K562 (cell line): Measurements from ENCODE around the gene E2F1. TPM values are rescaled to one million over a fixed set of nuclear protein-coding genes. Genes with fewer than 3 reads are reported as not detected.

ENCODE experiments used
- BRCA1 ChIP-seq, 2 experiments: fragments of 450-650 bp in 1 of 2; sonication (generic) in 1 of 2; formaldehyde crosslinking in 1 of 2; IDR thresholded peaks; 2 replicates each; pipeline versions ENCODE4 v1.5.0 to v1.6.1; 2017 to 2020; ENCODE audit warnings: mild to moderate bottlenecking in 1 of 2, missing genetic modification reagents in 1 of 2
- ELK3 ChIP-seq: fragments of 450-650 bp; formaldehyde crosslinking; IDR thresholded peaks from 2 replicates; pipeline ENCODE4 v1.4.0; 2020; ENCODE audit warnings: mild to moderate bottlenecking
- GABPA ChIP-seq: fragments of 200-800 bp; sonication (Bioruptor generic); conservative IDR thresholded peaks from 2 replicates; pipeline ENCODE4 v1.6.1; 2016; ENCODE audit warnings: low read depth, missing genetic modification characterization, missing compliant biosample characterization
- GTF3C2 ChIP-seq: IDR thresholded peaks from 3 replicates; pipeline ENCODE4 v1.6.1; 2011; ENCODE audit warnings: borderline replicate concordance, mild to moderate bottlenecking, moderate library complexity; ENCODE audit not compliant: insufficient read length; ENCODE audit errors: extremely low read depth
- HDAC6 ChIP-seq: IDR thresholded peaks from 2 replicates; pipeline ENCODE4 v1.6.1; 2012; ENCODE audit warnings: low read depth, mild to moderate bottlenecking, control low read depth, inconsistent platforms, low read length, moderate library complexity
- HEY1 ChIP-seq: fragments of 250-450 bp; sonication (Bioruptor Pico); IDR thresholded peaks from 2 replicates; pipeline ENCODE4 v1.5.0; 2020; ENCODE audit warnings: mild to moderate bottlenecking, moderate library complexity, borderline replicate concordance
- LARP7 ChIP-seq: fragments of 450-650 bp; IDR thresholded peaks from 2 replicates; pipeline ENCODE4 v1.6.1; 2016
- MED1 ChIP-seq: sonication (generic); formaldehyde crosslinking; IDR thresholded peaks from 2 replicates; pipeline ENCODE4 v1.8.1; 2023; ENCODE audit warnings: missing genetic modification reagents, borderline replicate concordance
- NCOA1 ChIP-seq: fragments of 450-650 bp; IDR thresholded peaks from 2 replicates; pipeline ENCODE4 v1.6.1; 2016; ENCODE audit warnings: low read depth
- NR2F6 ChIP-seq: fragments of 450-650 bp; formaldehyde crosslinking; IDR thresholded peaks from 2 replicates; pipeline ENCODE4 v1.4.0; 2020; ENCODE audit warnings: mild to moderate bottlenecking
- PCBP1 ChIP-seq: fragments of 200-400 bp; formaldehyde crosslinking; IDR thresholded peaks from 2 replicates; pipeline ENCODE4 v1.6.1; 2018; ENCODE audit warnings: mild to moderate bottlenecking, low read depth, low read length; ENCODE audit not compliant: poor library complexity, severe bottlenecking
- PML ChIP-seq: IDR thresholded peaks from 2 replicates; pipeline ENCODE4 v1.6.1; 2012; ENCODE audit warnings: low read length, inconsistent platforms
- RBM34 ChIP-seq: fragments of 200-400 bp; formaldehyde crosslinking; IDR thresholded peaks from 2 replicates; pipeline ENCODE4 v1.6.1; 2018; ENCODE audit warnings: low read length, borderline replicate concordance; ENCODE audit not compliant: insufficient read depth
- SUPT5H ChIP-seq: fragments of 450-650 bp; IDR thresholded peaks from 2 replicates; pipeline ENCODE4 v1.6.1; 2016
- TBP ChIP-seq: optimal IDR thresholded peaks from 2 replicates; pipeline ENCODE3; 2011; ENCODE audit warnings: low read depth, low read length, improper control_type of control experiment
- YY1 ChIP-seq, 3 experiments: IDR thresholded peaks; 2 replicates each; pipeline ENCODE4 v1.6.1; 2011; ENCODE audit warnings: low read length in 2 of 3, mild to moderate bottlenecking in 2 of 3, moderate library complexity in 2 of 3, borderline replicate concordance in 1 of 3, control low read depth in 1 of 3, low read depth in 1 of 3; ENCODE audit not compliant: insufficient read depth in 3 of 3, insufficient replicate concordance in 2 of 3, control insufficient read depth in 1 of 3, insufficient read length in 1 of 3; ENCODE audit errors: extremely low read depth in 1 of 3
- ZNF165 ChIP-seq: fragments of 250-450 bp; sonication (Bioruptor Pico); IDR thresholded peaks from 2 replicates; pipeline ENCODE4 v1.4.0; 2020; ENCODE audit warnings: borderline replicate concordance
- ZNF551 ChIP-seq: fragments of 250-450 bp; sonication (Bioruptor Pico); IDR thresholded peaks from 2 replicates; pipeline ENCODE4 v1.5.0; 2021; ENCODE audit warnings: mild to moderate bottlenecking, moderate library complexity
- ZNF592 ChIP-seq: fragments of 450-650 bp; IDR thresholded peaks from 2 replicates; pipeline ENCODE4 v1.6.1; 2017; ENCODE audit warnings: antibody characterized with exemption, mild to moderate bottlenecking
- polyA plus RNA-seq, 8 experiments: library from polyadenylated mRNA; depleted of rRNA in 4 of 8; stranded (reverse) in 5 of 8; unstranded in 3 of 8; fragments of >200 nt; fragmentation: Nextera tagmentation in 2 of 8; fragmentation: Illumina TruSeq in 1 of 8; extraction: Ambion mirVana in 2 of 8; extraction: Trizol in 1 of 8; gene quantifications; 2 replicates each; pipeline versions ENCODE4 v1.2.1 to v1.2.3, GENCODE V29; 2011 to 2014; ENCODE audit warnings: inconsistent platforms in 1 of 8, missing spikeins in 1 of 8
- total RNA-seq, 7 experiments: library from RNA; depleted of rRNA in 6 of 7; stranded (reverse); fragments of >200 nt in 6 of 7; fragmentation: Illumina TruSeq in 2 of 7; extraction: Trizol in 2 of 7; gene quantifications; 2 replicates each; pipeline versions ENCODE4 v1.2.1 to v1.2.3, GENCODE V29; 2011 to 2021; ENCODE audit warnings: low replicate concordance in 1 of 7

The E2F1 gene
- total and polyA plus RNA-seq, 9 of the 15 experiments (the other 6 are each of a cell fraction or from before 2014, with no cell fraction given), result 0.14 to 30.6 (median 13.1) TPM

- TF ChIP-seq GTF3C2 (no peak), PCBP1 (no peak), ZNF551 (CRISPR knock-in tag) (no peak), TBP (peak; percentile 68), MED1 (CRISPR knock-in tag) (no peak), ELK3 (no peak), BRCA1 (IDR thresholded peaks at IDR 0.05) (no peak), BRCA1 (CRISPR knock-in tag; IDR thresholded peaks at IDR 0.05) (no peak), RBM34 (no peak), YY1 (IDR thresholded peaks at IDR 0.05; ENCODE audit: borderline replicate concordance in 1 of 3, control insufficient read depth in 1 of 3, extremely low read depth in 1 of 3, insufficient read depth in 3 of 3, insufficient read length in 1 of 3, insufficient replicate concordance in 2 of 3, low read depth in 1 of 3, low read length in 2 of 3) (peak in 2 of 3 experiments; percentile 29 to 54), NCOA1 (peak; percentile 54; the same call in 1 of the 2 replicates), LARP7 (no peak), HEY1 (no peak), PML (no peak), NR2F6 (CRISPR knock-in tag) (no peak), SUPT5H (no peak), GABPA (tag) (0 out of 2 replicates have a peak, but pooled peaks have one; percentile 24), ZNF592 (peak; percentile 57; the same call in 1 of the 2 replicates), HDAC6 (no peak), ZNF165 (no peak)
These were observed at the start of gene E2F1 (continued) for GRCh38 chr20:33686100-33686983.
